Measurements from ENCODE around the gene TTN.

The TTN gene

DNA sequence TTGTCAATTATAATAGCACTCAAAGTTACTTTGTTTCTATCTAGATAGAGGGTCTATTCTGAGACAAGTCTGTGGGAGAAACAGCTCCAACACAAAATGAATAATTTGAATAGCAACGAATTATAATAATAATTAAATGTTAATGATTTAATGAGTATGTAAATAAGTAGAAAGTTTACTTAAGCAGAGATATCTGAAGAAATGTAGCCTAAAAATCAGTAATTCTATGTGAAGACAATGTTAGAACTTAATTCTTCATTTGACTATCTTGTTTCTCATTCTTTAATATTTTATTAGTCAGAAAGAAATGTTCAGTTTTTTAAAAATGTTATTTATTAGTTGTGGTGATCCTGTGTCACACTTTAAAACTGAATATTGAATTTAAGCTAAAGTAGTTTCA is 165.7 kb downstream of the TTN start:
- DNase-seq, result no peak

DNA sequence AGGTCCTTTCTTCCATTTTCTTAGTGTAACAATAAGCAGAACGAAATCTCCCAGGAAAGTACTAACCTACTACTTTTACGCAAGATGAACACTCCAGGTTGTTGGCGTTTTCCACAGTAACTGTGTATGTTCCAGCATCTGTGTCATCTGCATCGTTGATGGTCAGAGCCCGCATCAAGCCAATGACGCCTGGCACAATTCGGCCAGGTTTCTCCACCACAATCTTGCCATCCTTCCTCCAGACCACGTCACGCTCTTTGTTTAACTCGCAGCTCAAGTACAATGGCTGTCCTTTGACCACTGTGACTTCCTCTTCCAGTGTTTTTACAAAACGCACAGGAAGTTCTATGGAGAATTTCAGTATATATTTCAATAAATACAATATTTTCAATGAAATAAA is 171.3 kb downstream of the TTN start:
- DNase-seq, result no peak

DNA sequence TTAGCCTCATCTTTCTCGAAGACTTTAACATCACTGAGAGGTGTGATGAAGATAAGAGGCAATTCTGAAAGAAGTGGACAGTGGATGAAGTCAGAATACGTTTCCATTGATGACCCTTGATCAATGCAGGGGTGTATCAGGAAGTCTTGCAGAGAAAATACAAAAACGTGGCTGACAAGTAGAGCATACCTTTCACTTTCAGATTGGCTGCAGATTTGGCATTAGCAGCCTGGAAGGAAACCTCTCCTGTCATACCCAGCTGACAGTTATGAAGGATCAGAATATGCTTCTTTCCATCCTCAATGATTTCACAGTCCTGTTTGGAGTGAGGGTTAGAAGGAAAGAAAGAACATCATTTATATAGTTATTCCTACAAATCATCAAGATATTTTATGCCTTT is 174.5 kb downstream of the TTN start:
- no peak for DNase-seq

DNA sequence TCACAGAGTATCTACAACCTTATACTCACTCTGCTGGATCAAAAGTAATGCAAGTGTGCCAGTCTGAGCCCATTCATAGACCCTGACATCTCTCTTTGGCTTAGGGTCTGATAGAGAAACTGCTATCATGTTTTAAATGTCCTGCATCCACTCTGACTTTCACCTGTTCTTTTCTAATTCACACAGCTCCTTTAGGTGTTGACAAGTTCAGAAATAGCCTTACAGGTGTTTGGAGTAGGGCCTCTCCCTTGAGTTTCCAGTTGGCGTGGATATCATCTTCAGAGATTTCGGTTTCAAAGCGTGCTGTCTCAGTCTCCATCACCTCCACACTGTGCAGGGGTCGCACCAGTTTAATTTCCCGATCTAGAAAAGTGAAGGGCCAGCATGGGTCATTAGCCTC is 176.6 kb downstream of the TTN start:
- DNase-seq, result no peak

DNA sequence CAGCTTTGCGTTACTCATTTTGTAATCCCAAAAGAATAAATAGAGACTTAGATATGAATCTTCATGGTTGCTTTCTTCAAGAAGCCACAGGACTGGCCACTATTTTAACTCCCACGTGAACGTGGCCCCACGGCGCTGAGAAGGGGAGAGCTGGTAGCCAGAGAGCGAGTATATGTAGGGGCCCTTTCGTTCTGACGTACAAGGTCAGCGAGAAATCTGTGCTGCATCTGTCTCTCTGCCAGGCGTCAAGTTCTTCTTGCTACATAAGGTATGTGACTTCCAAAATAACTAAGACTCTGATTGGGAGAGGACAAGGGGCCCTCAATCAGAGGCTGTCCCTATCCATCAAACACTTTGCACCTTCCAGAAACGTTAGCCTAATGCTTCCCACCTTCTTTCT is 177.8 kb downstream of the TTN start:
- DNase-seq, result no peak

DNA sequence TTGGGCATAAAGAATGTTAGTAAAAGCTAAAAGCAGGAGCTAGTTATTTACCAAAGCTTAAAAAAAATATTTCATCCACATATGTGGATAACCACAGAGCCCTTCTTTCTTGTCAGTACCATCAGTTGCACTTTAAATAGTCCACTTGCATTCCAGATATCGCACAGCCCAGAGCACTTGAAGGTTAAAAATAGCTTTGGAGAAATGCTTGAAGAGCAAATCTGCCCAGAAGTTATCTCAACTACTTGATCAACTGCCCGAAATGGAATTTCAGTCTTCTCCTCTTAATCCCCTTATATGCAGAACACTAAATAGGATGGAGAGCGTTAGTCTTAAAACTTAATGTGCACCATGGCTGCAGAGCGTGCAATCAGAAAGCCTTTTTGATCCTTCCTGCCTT is 178.6 kb downstream of the TTN start:
- no peak for DNase-seq

DNA sequence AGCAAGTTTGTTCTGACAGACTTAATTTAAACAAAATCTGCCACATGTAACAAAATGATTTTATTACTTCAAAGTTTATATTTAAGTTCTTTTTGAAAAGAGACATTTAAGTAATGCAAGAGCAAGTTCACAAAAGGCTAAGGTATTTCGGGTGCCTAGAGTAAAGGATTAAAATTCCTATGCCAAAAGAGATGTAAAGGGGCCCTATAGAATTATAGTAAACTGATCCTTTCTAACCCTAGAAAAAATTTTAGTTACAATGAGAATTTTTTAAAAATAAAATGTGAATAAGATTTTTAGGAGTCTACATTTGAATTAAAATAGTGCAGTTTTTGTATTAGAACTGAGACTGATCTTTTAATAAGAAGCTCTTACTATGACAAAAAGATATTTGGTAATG is 179.8 kb downstream of the TTN start:
- no peak for DNase-seq

DNA sequence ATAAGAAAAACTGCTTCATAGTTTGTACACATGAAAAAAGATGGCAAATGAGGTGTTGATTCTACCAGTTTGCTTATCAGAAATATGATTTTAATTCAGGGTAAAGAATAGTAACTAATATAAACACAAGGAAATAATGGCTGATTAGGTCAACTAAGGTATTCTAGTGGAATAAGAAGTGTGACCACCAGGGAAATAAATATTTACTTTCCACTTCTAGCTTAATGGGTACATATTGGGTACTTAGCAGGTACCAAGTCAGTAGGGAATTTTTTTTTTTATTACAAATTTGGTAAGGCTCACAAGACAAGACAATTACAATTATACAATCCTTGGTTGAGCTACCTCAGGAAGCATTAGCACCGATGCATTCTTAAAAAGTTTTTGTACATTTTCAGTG is 191.3 kb downstream of the TTN start:
- DNase-seq, result no peak

DNA sequence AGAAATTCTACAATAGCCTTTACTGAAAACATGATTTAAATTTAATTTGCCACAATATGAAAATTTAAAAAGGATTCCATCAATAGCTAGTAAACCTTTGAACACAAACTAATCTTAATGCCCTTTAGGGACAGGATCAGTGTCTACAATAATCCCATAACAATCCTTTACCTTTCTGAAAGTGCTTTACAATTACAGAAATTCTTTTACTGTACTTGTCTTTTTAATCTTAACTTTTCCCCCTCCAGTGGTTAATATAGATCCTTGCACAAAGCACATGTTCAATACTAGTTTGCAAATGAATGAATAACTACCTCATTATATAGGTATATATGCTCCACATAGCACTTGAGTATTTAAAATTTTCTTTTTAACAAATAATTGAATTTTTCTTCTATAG is 204.3 kb downstream of the TTN start:
- DNase-seq, result no peak

DNA sequence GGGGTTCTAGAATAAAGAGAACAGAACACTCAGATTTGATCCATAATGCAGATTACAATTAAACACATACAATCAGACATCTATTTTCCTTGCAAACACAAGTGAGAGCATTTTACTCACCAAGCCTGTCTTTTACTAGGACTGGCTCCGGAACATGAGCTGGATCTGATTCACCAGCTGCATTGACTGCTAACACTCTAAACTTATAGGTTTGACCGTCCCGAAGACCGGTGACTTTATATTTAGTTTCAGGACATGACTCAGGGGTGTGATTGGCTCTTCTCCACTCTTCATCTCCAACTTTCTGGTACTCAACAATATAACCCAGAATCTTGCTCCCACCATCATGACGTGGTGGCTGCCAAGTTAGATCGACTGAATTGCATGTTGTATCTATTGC is 214.6 kb downstream of the TTN start:
- no peak for DNase-seq

DNA sequence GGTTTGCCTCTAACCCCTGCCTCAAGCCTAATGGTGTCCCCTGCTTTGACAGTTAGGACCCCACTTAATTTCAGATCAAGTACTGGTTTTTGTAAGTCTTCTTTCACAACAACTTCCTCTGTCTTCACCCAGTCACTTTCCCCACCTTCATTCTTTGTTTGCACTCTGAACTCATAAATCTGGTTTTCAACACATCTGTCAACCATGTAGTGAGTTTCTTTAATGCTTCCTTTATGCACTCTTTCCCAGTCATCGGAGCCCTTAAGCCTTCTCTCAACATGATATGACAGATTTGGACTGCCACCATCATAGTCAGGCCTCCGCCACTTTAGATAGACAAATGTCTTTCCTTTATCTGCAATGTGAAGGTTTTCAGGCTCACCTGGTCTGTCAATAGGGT is 217.9 kb downstream of the TTN start:
- no peak for DNase-seq

DNA sequence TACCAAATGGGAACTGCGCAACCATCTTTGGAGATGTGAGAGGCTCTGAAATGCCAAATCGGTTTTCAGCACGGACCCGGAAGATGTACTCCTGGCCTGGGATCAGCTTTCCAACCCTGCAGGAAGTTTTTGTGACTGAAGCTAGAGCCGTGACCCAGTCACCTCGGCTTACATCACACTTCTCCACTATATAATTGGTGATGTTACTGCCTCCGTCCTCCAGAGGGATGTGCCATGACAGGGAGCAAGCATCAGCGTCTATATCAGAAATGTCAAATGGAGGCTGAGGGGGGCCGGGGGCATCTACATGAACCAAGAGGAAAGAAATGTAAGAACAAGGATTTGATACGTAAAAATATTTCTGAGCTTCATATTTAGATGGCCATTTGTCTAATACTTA is 222.6 kb downstream of the TTN start:
- DNase-seq, result no peak

DNA sequence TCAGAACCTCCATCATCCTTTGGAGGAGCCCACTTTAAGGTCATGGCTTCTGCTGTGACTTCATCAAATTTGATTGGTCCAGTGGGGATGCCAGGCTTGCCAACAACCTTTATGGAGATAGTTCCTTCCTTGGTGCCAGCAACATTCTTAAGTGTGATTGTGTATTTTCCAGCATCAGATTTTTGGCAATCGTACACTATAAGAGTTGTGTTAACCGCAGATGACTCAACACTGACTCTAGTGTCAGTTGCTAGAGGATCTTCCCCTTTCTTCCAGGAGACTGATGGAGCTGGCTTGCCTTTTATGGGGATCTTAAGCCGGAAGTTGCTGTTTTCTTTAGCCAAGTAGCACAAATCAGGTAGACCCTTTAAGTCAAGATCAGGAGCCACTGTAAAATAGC is 228.2 kb downstream of the TTN start:
- DNase-seq, result no peak

DNA sequence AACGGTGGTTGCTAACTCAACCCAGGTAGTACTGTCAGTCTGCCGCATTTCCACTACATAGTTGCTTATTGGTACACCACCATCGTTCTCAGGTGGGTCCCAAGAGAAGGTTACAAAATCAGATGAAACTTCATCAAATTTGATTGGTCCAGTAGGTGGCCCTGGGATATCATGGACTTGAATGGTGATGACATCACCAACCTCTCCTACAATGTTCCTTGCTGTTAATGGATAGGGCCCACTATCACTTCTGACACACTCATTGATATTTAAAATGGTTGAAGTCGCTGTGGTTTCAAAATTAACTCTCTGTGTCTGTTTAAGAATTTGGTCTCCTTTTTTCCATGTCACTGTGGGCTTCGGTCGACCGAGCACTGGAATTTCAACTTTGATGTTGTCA is 232.4 kb downstream of the TTN start:
- no peak for DNase-seq

DNA sequence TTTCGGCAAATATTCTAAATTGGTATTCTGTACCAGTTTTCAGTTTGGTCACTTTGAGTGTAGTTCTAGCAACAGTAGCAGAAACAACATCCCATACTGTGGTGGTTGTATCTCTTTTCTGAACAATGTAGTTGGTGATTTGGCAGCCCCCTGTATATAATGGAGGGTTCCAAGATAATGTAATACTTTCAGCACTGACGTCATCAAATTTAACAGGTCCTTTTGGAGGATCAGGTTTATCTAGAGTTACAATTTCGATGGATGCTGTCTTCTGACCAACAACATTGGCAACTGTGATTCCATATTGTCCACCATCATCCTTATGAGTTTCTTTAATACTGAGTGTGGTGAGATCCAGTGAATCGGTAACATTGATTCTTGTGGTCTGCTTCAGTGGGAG is 239.0 kb downstream of the TTN start:
- no peak for DNase-seq

DNA sequence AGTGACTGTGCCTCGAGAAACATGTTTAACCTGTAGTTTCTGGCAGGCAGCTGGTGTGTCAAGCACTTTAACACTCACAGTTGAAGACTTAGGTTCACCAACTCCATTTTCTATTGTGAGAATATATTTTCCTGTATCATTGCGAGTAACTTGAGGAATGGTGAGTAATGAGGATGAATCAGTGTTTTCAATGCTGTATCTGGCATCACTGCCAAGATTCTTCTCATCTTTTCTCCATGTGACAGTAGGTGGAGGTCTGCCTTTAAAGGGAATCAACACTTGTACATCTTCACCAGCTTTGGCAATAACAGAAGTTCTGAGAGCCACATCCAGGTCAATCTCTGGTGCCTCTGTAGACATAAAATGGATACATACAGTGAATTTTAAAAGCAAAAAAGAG is 254.2 kb downstream of the TTN start:
- no peak for DNase-seq

DNA sequence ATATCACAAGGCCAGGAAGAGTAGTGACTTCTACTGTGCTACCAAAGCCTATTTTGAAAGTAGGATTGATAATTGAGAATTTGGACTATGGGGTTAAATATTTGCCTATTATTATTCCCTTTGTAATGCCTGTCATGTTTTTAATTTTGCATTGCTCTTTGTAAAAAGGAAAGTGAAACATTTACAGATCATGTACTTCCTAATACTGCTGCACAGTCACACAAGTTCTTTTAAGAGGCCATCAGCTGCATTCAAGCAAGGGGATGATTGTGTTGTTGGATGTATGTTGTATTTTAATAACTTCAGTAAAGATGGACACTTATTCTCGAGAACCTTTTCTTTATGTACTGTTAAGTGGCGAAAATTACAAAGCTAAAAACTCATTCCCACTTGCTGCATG is 256.9 kb downstream of the TTN start:
- no peak for DNase-seq

DNA sequence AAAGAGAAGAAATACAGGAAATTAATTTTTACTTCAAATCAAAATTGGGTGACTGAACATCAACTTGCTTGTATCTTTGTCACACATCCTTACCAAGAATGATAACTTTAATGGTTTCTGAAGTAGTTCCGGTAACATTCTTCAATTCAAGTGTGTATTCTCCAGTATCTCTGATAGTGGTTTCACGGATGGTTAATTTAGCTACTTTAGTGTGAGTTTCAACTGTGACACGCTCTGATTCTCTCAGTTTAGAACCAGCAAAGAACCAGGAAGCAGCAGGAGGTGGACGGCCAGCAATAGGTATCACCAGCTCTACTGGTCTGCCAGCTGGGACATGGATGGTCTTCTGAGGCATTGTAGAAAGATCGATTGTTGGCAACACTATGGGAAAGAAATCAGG is 264.7 kb downstream of the TTN start:
- DNase-seq, result no peak

DNA sequence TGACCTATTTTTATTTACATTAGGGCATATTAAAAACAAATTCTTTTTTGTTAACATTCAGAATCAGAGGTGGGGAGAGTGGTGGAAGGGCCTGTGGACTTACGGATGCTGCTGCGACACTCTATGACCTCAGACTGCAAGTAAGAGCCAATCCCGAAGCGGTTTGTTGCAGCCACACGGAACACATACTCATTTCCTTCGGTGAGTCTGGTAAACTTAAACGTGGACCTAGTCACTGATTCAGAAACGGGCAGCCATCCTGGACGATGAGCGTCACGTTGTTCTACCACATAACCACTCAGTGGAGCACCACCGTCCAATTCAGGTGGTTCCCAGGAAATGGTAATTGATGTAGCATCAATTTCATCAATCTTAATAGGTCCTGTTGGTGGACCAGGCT is 265.1 kb downstream of the TTN start:
- DNase-seq, result no peak

DNA sequence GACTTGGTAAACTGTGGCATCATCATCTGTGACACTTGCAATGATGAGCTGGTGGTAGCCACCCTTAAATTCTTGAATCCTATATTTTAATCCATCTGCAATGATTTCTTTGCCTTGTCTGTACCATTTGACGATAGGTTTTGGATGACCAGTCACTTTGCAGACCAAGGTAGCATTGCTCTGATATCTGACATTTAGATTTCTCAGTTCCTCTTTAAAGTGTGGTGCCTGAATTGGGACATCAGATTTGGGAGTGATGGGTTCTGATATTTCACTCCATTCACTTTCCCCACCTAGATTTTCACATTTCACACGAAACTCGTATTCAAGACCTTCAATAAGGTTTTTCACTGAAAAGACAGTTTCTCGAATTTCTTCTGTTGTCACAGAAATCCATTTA is 271.2 kb downstream of the TTN start:
- DNase-seq, result no peak

DNA sequence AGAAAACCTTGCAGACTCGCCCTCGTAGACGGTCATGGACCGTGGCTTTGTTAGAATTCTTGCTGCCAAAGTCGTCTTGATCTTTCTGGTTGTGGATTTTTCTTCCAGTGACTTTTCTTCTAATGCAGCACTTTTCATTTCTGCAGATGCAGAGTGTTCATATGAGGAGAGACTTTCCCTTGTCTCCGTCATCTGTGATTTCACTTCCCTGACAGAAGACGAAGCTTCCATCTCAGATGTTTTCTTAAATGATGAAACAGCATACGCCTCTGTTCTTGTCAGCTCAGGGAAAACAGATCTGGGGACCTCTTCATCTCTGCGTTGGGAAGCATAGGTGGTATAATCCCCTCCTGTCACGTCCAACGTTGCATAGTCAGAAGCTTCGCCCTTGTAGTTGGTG is 276.1 kb downstream of the TTN start:
- DNase-seq, result no peak

DNA sequence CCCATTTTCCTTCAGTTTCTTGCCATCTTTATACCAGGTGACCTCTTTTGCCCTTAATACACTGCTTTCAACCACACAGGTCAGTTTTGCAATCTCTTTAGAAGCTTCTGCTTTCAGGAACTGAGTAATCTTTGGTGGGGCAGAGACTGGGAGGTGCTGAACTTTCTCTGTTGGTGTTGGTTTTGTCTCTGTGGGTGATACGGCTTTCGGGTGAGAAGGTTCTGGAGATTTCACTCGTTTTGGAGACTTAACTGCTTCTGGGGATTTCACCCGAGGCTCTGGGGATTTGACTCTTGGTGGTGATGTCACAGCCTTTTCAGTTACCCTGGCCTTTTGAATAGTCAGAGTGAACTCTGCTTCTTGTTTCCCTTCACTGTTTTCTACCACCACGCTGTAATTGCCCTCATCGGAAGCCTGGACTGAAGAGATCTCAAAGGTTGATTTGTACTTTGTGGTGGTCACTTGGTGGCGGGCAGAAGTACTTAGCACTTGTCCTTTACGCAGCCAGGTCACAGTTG is 276.5 kb downstream of the TTN start:
- DNase-seq, result no peak

DNA sequence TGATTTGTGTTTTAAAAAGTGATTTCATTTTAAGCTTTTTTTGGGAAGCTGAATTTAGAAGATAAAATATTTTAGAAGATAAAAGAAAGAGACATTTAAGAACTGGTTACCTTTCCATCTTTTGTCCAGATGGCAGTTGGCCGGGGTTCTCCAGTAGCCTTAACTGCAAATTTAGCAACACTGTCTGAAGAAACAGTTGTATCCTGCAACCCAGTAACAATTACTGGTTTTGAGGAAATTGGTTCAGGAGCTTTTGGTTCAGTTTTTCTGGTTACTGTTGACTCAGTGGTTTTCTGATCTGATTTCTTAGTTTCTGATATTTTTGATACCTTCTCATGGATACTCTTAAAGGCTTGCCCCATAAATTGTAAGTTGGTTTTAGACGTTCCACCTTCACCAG is 277.1 kb downstream of the TTN start:
- no peak for DNase-seq

DNA sequence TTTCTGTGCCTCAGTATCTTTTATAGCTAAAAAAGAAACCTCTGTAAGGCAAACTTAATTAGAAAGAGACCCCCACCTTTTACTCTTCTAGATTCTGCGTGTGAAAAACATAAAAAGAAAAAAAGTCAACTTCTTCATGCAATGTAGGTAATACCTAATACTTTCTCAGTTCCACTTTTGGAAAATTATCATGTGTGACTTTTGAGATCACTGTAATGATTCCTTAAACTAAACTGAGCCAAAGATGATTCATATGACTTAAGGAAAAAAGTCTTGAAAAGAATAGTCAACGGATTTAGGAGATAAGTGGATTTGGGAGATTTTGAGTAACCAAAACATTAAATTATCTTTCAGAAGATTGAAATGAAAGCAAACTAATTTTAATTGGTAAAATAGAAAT is 278.0 kb downstream of the TTN start:
- DNase-seq, result no peak

DNA sequence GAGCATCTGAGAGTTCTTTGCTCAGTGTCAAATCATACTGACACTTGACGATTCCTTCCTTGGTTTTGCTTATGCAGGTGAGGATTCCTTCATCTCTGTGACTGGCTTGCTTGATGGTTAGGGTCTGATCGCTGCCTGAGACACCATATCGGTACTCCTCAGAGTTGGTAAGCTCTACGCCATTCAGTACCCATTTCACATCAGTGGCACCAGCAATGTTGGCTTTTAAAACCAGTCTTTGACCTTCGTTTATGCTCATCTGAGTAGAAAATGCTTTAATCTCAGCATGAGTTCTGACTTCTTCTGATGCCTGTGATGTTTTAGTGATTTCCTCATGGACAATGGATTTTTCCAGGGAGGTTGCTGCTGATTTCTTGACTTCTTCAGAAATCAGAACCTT is 278.6 kb downstream of the TTN start:
- DNase-seq, result no peak

DNA sequence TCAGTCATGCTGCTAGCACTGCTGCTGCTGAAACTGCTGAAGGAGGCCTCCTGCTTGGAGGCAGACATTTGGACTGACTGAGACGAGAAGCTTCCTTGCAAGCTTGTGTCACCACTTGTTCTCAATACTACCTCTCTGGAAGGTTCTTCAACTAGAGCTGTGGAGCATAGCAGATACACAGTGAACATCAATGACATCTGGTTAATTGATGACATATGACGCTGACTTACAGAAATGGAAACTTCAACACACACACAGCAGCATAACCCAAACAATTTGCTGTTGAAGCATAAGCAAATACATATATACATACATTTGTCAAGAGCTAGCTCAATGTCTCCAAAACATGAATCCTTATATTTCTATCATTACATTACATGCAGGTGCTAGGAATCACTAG is 279.6 kb downstream of the TTN start:
- no peak for DNase-seq
